ENCODE results near the gene ADARB1. TPM values are rescaled to one million over a fixed set of nuclear protein-coding genes. Genes with fewer than 3 reads are reported as not detected.
"Not testable (repeated sequence)": the region's sequence is repeated elsewhere in the genome, so short reads cannot be mapped to it uniquely, and the experiment has no call there.

The ADARB1 gene
- total and polyA plus RNA-seq, 2 experiments from 2014 or later: 4.8 to 14.8 TPM

- not testable (repeated sequence) for H3K27me3 ChIP-seq (ENCODE audit: insufficient read depth); H3K4me3 Mint-ChIP-seq; H3K4me3 ChIP-seq; DNase-seq (ENCODE audit: low spot score); H3K79me2 ChIP-seq (replicated peaks; ENCODE audit: insufficient read depth); H4K20me1 ChIP-seq (replicated peaks; ENCODE audit: insufficient read depth); ATAC-seq; H2AFZ ChIP-seq; H3K27ac ChIP-seq (ENCODE audit: low read depth); H3F3A ChIP-seq (replicated peaks; ENCODE audit: low read depth); H3K4me2 ChIP-seq; H3K36me3 ChIP-seq (ENCODE audit: insufficient read depth); H3K9me2 ChIP-seq (ENCODE audit: insufficient read depth); H3K9me3 Mint-ChIP-seq; H3K36me3 Mint-ChIP-seq (ENCODE audit: low read depth); H3K27ac Mint-ChIP-seq
- Mint-ChIP-seq H3K27me3 (ENCODE audit: insufficient read depth, low read depth, poor library complexity) (peaks cover 26% of the 10 kb centered on the region), H3K4me1 (peaks cover 40% of the 10 kb centered on the region)
- peaks cover 26% of the 10 kb centered on the region for H3K4me1 ChIP-seq (ENCODE audit: insufficient read depth)
Observed at GRCh38 chr21:45028645-45029044, 45.7 kb upstream of the ADARB1 start.

- Histone ChIP-seq H2AFZ (peak overlapping the region; percentile 69), H4K20me1 (replicated peaks; ENCODE audit: insufficient read depth) (no peaks in the 10 kb centered on the region), H3K9me2 (ENCODE audit: insufficient read depth) (no peaks in the 10 kb centered on the region), H3K4me3 (no peak overlapping the region), H3K4me2 (no peak overlapping the region), H3K4me1 (ENCODE audit: insufficient read depth) (peaks cover 26% of the 10 kb centered on the region), H3K27ac (ENCODE audit: low read depth) (no peak overlapping the region), H3K36me3 (ENCODE audit: insufficient read depth) (no peaks in the 10 kb centered on the region), H3K79me2 (replicated peaks; ENCODE audit: insufficient read depth) (no peaks in the 10 kb centered on the region), H3K27me3 (ENCODE audit: insufficient read depth) (no peaks in the 10 kb centered on the region), H3F3A (replicated peaks; ENCODE audit: low read depth) (no peaks in the 10 kb centered on the region)
- Mint-ChIP-seq H3K27ac (no peak overlapping the region), H3K9me3 (peaks cover 4% of the 10 kb centered on the region; the same call in 2 of the 3 replicates), H3K36me3 (ENCODE audit: low read depth) (no peaks in the 10 kb centered on the region; the same call in 2 of the 3 replicates), H3K4me3 (no peak overlapping the region), H3K4me1 (peaks cover 42% of the 10 kb centered on the region), H3K27me3 (ENCODE audit: insufficient read depth, low read depth, poor library complexity) (peaks cover 26% of the 10 kb centered on the region)
- no peak for TF ChIP-seq REST (IDR thresholded peaks at IDR 0.05; ENCODE audit: unreplicated experiment)
- TF ChIP-seq ETS1 (IDR thresholded peaks at IDR 0.05): no peak
- no peak for TF ChIP-seq STAT1 (IDR thresholded peaks at IDR 0.05; ENCODE audit: unreplicated experiment)
- peak; percentile 67 for ATAC-seq
- peak; percentile 63 for DNase-seq (ENCODE audit: low spot score)
Observed at GRCh38 chr21:45029298-45029947, 45.0 kb upstream of the ADARB1 start.
